HG03175 (cell line): Measurements from ENCODE around the gene TP53BP1.

Experiments
- ATAC-seq: cut with Tn5 transposase; IDR thresholded peaks from one replicate; pipeline ENCODE4 v1.9.1; 2021; ENCODE audit warnings: mild to moderate bottlenecking, moderate library complexity; ENCODE audit not compliant: unreplicated experiment

TP53BP1 gene

DNA sequence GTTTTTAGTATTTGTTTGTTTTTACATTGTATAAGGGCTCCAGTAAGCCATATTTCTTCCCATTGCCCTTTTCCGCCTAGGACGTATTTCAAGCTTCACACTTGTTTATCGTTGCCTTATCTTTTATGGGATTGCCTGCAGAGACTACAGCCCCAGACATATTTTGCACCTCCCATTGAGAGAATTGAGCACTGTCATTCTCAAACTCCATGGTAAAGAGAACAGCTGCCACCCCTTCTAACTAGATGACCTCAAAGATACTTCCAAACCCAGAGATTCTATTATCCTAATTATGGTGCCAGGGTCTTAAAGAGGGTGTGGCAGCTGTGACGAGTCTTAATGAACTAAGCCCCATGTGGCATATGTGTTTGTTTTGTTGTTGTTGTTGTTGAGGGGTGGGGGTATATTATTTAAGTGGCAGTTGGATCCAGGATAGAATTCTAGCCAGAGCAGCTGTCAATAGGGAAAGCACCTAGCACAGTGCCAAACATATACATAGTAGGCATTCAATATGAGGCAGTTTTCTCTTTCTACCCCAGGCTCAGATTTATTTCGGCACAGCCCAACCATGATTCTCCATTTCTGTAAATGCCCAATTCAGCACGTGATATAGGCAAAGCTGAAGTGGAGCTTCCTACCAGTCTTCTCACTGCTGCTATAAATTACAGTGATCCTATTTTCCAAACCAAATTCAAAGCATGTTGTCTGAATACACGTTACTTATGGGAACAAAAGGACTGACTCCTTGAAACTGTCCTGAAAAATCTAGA is 932 bp upstream of the TP53BP1 start:
- no peak for ATAC-seq

GRCh38 chr15:43492266-43492665 is 690 bp downstream of the TP53BP1 start:
- ATAC-seq: no peak

DNA sequence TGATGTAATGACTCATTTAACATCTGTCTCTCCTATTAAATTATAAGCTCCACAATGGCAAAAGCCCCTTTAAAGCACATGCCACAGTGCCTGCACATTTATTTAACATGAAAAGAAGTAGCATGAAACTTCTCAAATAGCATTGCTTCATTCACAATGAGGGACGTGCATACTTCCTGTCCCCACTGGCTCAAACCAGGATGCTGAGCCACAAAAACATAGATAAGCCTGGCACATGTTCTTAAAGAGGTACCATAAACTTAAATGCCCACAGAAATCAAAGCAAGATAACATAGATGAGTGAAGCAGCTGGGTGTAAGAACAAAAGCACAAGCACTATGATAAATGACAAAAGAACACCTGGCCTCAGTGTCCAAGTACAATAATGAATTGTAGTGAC is 3.8 kb downstream of the TP53BP1 start:
- no peak for ATAC-seq

- no peak for ATAC-seq
These were observed 4.2 kb downstream of the TP53BP1 start for GRCh38 chr15:43488790-43489189.

GRCh38 chr15:43487271-43487895 is 5.6 kb downstream of the TP53BP1 start:
- ATAC-seq: no peak

DNA sequence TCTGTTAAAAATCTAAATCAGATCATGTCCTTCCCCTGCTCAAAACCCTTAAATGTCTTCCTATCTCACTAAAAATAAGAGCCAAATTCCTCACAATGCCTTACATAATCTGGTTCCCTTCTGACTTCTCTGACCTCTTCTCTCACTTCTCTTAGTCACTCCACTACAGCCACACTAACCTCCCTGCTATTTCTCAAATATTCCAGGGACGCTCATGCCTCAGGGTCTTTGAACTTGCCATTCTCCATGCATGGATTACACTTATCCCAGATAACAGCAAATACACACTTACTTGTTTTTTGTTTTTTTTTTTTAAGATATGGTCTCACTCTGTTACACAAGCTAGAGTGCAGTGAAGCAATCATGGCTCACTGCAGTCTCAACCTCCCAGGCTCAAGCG is 8.5 kb downstream of the TP53BP1 start:
- no peak for ATAC-seq

GRCh38 chr15:43483297-43484128 is 9.4 kb downstream of the TP53BP1 start:
- no peak for ATAC-seq

DNA sequence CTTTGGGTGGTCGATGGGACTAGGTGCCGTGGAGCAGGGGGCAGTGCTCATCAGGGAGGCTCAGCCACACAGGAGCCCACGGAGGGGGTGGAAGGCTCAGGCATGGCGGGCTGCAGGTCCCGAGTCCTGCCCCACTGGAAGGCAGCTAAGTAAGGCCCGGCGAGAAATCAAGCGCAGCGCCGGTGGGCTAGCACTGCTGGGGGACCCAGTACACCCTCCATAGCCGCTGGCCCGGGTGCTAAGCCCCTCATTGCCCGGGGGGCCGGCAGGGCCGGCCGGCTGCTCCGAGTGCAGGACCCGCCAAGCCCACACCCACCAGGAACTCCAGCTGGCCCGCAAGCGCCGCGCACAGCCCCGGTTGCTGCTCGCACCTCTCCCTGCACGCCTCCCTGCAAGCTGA is 19.1 kb downstream of the TP53BP1 start:
- no peak for ATAC-seq

DNA sequence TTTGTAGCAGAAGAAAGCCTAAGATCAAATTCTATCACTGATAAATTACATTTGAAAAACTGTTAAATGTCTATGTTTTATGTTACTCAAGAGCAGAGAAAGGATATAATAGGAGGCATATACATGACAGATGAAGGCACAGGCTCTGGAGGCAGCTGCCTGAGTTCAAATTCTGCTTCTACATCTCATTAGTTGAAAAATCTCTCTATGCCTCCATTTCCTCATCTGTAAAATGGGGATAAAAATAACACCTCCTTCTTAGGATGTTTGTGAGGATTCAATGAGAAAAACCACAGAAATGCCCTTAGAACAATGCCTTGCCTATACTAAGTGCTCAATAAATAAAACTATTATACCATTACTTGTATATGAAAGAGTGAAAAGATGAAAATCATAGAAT is 21.0 kb downstream of the TP53BP1 start:
- no peak for ATAC-seq

- ATAC-seq: no peak
These were observed 23.1 kb downstream of the TP53BP1 start for GRCh38 chr15:43469867-43470266.

DNA sequence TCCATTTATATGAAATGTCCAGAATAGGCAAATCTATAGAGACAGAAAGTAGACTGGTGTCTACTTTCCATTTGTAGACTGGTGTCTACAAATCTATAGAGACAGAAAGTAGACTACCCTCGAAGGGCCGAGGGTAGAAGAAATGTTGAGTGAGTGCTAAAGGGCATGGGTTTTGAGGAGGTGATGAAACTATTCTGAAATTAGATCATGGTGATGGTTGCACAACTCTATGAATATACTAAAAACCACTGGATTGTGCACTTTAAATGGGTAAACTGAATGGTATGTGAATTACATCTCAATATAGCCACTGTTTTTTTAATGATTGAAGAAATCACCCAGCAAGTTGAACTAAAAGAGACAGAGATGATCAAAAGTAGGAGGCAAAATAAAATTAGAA is 27.9 kb downstream of the TP53BP1 start:
- no peak for ATAC-seq

DNA sequence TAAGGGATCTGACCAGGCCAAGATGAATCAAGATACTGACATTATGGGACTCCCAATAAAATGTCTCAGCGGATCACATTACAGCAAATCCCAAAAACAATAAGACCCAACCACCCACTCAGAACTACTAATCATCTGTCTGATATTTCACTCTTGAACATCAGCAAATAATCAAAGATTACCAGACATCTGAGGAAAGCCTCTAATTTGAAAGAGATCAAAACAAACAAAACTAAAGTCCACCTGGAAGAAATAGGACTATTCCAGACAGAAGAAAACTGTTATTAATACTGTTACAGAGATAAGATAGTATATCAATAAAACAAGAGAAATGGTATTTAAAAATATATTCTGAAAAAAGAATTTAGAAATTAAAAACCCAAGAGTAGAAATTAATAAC is 29.0 kb downstream of the TP53BP1 start:
- ATAC-seq: no peak

DNA sequence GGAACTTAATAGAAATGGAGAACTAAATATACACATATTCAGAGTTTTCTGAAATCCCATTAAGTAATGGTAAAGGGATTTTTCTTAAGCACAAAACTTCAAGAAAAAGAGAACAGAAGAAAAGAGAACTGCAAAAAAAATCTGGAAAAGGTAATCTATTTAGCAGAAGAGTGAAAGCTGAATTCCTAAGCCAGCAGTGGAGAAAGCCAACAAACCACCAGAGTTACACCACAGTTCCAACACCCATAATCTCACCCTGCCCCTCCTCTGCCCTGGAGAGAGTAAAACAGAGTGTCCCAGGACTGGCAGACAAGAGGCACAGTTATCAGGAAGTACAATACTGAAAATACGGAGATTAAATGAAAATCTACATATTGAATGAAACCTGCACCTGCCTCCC is 29.4 kb downstream of the TP53BP1 start:
- no peak for ATAC-seq

GRCh38 chr15:43449981-43450380 is 43.0 kb downstream of the TP53BP1 start:
- ATAC-seq: no peak

DNA sequence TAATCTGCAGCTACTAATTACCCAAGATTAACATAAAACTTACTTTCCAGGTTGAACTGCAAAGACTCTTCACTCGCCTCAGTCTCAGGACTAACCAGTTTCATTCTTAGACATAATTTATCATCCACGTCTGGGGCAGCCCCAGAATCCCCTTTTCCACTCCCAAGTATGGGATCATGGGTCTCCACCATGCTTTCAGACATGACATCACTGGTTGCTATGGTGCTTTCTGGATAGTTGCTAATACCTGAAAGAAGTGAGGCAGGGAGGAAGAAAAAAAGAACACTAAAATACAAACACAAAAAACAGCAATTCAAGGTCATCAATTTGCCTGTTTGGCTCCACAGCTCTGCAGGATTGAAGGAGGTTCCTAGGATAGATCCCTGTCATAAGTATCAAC is 46.6 kb downstream of the TP53BP1 start:
- ATAC-seq: no peak

DNA sequence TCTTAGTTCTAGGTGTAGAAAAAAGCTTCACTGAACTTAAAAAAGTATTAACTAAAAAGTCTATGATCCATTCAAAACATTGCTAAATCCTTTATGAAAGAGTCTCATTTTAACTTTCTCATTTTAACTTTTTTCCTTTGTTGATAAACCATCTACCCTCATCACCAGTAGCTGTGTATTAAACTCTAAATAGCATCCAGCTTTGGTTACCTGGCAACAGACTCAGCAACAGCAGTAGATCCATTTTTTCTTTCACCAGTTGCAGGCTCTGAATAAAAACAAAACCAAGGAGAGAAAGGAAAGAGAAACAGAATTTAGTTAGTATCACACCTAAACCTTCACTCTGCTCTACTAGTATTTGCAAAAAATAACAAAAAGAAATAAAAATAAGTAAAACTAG is 51.6 kb downstream of the TP53BP1 start:
- no peak for ATAC-seq

- ATAC-seq: peak; percentile 50
These were observed 52.2 kb downstream of the TP53BP1 start for GRCh38 chr15:43440721-43441281.

- ATAC-seq: no peak
These were observed 53.7 kb downstream of the TP53BP1 start for GRCh38 chr15:43439268-43439667.

GRCh38 chr15:43436395-43436794 is 56.6 kb downstream of the TP53BP1 start:
- no peak for ATAC-seq

DNA sequence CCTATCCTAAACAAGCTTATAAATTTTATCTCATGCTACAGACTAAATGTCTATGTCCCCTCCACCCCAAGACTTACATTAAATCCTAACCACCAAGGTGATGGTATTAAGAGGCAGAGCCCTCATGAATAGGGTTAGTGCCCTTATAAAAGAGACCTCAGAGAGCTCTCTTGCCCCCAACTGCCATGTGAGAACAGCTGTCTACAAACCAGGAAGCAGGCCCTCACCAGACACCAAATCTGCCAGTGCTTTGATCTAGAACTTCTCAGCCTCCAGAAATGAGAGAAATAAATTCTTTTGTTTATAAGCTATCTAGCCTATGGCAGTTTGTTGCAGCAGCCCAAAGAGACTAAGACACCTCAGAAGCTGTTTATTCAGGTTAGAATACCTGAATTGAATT is 58.5 kb downstream of the TP53BP1 start:
- no peak for ATAC-seq

DNA sequence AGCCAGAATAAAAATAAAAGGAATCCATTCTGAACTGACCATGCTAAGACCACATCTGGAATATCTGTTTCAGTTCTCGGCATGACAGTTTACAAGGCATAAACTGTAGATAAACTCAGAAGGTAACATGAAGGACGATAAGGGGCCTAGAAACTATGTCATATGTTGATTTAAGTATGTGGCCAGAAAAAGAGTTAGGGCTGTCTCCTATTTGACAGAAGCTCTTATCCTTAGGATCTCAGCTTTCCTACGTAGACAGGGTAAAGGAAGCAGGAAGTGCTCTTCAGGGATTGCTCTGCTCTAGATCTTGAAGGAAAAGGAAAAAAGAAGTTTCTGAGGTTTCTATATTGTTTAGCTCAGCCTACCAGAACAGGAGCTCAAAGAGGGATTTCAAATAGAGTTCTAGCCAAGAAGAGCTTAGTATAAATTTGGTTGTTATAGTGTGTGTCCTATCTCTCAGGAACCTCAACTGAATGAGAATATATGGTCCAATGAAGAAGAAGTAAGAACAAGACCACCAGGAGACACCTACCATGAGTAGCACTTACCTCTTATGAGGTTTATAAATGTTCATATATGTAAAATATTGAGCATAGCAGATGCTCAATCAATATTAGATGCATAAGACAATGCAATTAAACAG is 59.2 kb downstream of the TP53BP1 start:
- ATAC-seq: no peak
